BLaER1 (cell line): ENCODE data around the gene TRIM47.

Source experiments
- H3K27ac ChIP-seq: shearing (Covaris generic); formaldehyde crosslinking; 2 replicates; pipeline ENCODE4 v1.8.1; 2022
- H3K27me3 ChIP-seq: shearing (Covaris generic); formaldehyde crosslinking; 2 replicates; pipeline ENCODE4 v1.8.1; 2022
- H3K36me3 ChIP-seq: shearing (Covaris generic); formaldehyde crosslinking; 2 replicates; pipeline ENCODE4 v1.8.1; 2022
- H3K4me1 ChIP-seq: shearing (Covaris generic); formaldehyde crosslinking; 2 replicates; pipeline ENCODE4 v1.8.1; 2022
- H3K4me2 ChIP-seq: shearing (Covaris generic); formaldehyde crosslinking; 2 replicates; pipeline ENCODE4 v1.8.1; 2022
- H3K4me3 ChIP-seq: shearing (Covaris generic); formaldehyde crosslinking; 2 replicates; pipeline ENCODE4 v1.8.1; 2022
- H3K9ac ChIP-seq: shearing (Covaris generic); formaldehyde crosslinking; 2 replicates; pipeline ENCODE4 v1.8.1; 2022
- H3K9me3 ChIP-seq: shearing (Covaris generic); formaldehyde crosslinking; 2 replicates; pipeline ENCODE4 v1.8.1; 2022
- H4K20me1 ChIP-seq: shearing (Covaris generic); formaldehyde crosslinking; 2 replicates; pipeline ENCODE4 v1.8.1; 2022
- Cebpa-rat ChIP-seq: shearing (Covaris generic); IDR thresholded peaks from 2 replicates; pipeline ENCODE4 v1.8.1; 2022

The TRIM47 gene

DNA sequence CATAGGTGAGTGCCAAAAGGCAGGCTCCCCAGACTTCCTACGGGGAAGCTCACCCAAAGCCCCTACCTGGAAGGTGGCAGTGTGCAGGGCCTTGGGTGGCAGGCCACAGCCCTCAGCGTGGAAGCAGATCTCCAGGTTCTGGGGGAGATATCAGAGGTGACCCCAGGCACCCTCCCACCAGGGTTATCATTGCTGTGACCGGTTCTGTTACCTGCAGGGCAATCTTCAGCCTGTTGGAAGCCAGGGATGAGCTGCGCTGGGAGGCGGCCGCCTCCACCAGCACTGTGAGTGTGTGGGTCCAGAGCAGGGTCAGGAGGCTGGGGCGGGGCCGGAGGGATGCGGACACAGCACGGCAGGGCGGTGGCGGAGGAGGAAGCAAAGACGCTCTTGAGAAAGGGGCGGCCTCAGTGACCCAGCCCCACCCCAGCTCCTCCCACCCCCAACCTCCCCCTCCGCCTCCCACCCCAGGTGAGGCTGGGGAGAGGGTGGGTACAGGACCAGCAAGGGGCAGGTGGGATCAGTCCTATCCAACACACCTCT lies 47.3 kb downstream of the TRIM47 start:
- Histone ChIP-seq H3K4me1 (peaks cover 94% of the 10 kb centered on the region), H3K4me3 (no peak overlapping the region), H3K27me3 (no peaks in the 10 kb centered on the region), H3K36me3 (peaks cover 59% of the 10 kb centered on the region), H3K4me2 (no peak overlapping the region), H4K20me1 (peaks cover 25% of the 10 kb centered on the region), H3K27ac (0 out of 2 replicates have a peak overlapping the region, but pooled peaks have one; percentile 9), H3K9me3 (no peaks in the 10 kb centered on the region), H3K9ac (no peak overlapping the region; the same call in 1 of the 2 replicates)
- TF ChIP-seq Cebpa-rat = no peak

DNA sequence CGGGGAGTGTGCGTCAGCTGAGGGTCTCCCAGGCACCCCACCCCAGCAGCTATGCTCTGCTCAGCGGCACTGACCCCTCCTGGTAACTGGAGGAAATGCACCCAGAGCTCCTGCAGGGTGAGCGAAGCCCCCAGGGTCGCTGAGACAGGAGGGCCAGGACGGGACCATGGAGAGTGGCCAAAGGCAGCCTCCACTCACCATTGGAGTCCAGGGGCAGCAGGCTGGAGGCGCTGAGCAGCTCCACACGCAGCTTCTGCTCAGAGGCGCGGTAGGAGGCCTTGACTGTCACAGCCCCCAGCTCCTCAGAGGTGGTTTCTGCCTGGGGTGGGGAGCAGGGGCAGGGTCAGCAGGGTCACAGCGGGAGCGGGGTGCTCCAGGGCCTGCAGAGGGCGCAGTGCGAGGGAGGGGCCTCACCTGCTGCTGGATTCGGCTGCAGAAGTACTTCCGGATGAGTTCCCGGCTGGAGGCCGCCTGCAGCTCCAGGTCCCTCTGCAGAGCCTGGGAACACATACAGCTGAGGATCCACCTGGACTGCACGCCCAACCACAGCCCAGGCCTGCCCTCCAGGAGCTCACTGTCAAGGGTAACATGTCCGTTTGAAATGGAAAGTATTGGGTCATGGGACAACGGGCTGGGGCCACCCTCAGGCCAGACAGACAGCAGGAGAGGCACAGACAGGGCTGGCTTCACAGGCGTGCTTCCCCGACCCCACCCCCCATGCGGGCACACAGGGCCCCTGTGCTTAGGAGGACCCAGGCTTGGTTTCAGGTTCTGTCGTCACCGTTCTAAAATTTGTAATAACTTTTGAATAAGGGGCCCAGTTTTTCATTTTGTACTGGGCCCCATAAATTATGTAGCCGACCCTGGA lies 48.0 kb downstream of the TRIM47 start:
- no peaks in the 10 kb centered on the region for H3K9me3 ChIP-seq
- 0 out of 2 replicates have a peak overlapping the region, but pooled peaks have one; percentile 9 for H3K27ac ChIP-seq
- no peaks in the 10 kb centered on the region for H3K27me3 ChIP-seq
- peaks cover 66% of the 10 kb centered on the region for H3K36me3 ChIP-seq
- peaks cover 92% of the 10 kb centered on the region for H3K4me1 ChIP-seq
- no peak for TF ChIP-seq Cebpa-rat
- H3K4me3 ChIP-seq = no peak overlapping the region
- H4K20me1 ChIP-seq = peaks cover 33% of the 10 kb centered on the region
- no peak overlapping the region for H3K4me2 ChIP-seq
- H3K9ac ChIP-seq = no peak overlapping the region; the same call in 1 of the 2 replicates

DNA sequence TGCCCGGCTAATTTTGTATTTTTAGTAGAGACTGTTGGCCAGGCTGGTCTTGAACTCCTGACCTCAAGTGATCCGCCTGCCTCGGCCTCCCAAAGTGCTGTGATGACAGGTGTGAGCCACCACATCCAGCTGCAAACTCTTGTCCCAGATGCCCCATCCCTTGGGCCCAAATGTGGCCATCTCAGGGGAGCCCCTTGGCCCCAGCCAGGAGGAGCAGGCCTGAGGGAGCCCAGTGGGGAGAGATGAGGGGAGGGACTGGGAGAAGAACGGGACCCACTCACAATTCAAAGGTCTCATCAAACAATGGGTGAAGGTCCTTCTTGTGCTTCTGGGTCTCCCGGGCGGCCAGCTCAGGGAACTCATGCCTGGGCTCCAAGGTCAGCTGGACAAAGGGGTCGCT lies 48.6 kb downstream of the TRIM47 start:
- 0 out of 2 replicates have a peak overlapping the region, but pooled peaks have one; percentile 9 for H3K27ac ChIP-seq

DNA sequence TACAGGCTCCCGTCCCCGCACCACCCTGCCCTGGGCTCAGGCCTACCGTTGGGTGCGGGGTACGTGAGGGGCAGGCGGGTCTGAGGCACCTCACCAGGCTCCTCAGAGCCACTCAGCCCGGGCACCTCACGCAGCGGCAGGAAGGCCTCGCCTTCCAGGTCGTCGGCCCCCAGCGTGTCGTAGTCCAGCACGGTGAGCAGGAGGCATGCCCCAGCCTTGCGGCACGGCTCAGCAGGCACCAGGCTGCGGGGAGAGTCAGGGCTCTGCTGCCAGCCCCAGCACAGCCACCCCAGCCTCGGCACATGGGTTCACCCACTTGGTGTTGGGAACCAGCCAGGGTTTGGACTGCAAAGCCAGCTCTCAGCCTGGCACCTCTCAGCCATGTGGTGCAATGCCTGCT lies 49.6 kb downstream of the TRIM47 start:
- Histone ChIP-seq H3K27ac (peak overlapping the region; percentile 84), H3K4me3 (no peak overlapping the region), H3K27me3 (no peaks in the 10 kb centered on the region), H3K36me3 (peaks cover 69% of the 10 kb centered on the region), H3K4me1 (peaks cover 76% of the 10 kb centered on the region), H3K4me2 (peak overlapping the region; percentile 86), H3K9ac (no peak overlapping the region), H4K20me1 (peaks cover 33% of the 10 kb centered on the region), H3K9me3 (no peaks in the 10 kb centered on the region)
- TF ChIP-seq Cebpa-rat = no peak

More for the DNA sequence above, 48.6 kb downstream of the TRIM47 start:
- no peak overlapping the region for H3K4me3 ChIP-seq
- no peaks in the 10 kb centered on the region for H3K27me3 ChIP-seq
- no peak for TF ChIP-seq Cebpa-rat
- H3K36me3 ChIP-seq = peaks cover 68% of the 10 kb centered on the region
- no peak overlapping the region for H3K9ac ChIP-seq
- peaks cover 34% of the 10 kb centered on the region for H4K20me1 ChIP-seq
- no peaks in the 10 kb centered on the region for H3K9me3 ChIP-seq
- no peak overlapping the region for H3K4me2 ChIP-seq
- H3K4me1 ChIP-seq = peaks cover 86% of the 10 kb centered on the region

DNA sequence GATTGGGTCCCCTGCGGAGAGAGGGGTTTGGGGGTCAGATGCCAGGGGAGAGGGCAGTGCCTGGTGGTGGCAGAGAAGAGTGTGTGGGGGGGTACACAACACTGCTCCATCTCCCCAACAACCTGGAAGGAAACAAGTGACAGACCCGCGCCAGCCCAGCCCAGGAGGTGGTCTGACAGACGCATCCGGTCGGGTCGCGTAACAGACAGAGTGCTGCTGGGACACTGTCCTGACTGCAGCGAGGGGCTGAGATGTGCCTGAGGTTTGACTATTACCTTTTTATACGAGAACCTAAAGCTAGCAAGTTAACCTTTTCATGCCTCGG lies 50.3 kb downstream of the TRIM47 start:
- H3K9ac ChIP-seq = peak overlapping the region; percentile 59; the same call in 1 of the 2 replicates
- H3K4me3 ChIP-seq = peak overlapping the region; percentile 19; the same call in 1 of the 2 replicates
- H3K36me3 ChIP-seq = peaks cover 72% of the 10 kb centered on the region
- peak overlapping the region; percentile 86 for H3K4me2 ChIP-seq
- peaks cover 69% of the 10 kb centered on the region for H3K4me1 ChIP-seq
- H3K9me3 ChIP-seq = no peaks in the 10 kb centered on the region
- H3K27ac ChIP-seq = peak overlapping the region; percentile 84
- peaks cover 39% of the 10 kb centered on the region for H4K20me1 ChIP-seq
- H3K27me3 ChIP-seq = no peaks in the 10 kb centered on the region
- TF ChIP-seq Cebpa-rat = no peak

DNA sequence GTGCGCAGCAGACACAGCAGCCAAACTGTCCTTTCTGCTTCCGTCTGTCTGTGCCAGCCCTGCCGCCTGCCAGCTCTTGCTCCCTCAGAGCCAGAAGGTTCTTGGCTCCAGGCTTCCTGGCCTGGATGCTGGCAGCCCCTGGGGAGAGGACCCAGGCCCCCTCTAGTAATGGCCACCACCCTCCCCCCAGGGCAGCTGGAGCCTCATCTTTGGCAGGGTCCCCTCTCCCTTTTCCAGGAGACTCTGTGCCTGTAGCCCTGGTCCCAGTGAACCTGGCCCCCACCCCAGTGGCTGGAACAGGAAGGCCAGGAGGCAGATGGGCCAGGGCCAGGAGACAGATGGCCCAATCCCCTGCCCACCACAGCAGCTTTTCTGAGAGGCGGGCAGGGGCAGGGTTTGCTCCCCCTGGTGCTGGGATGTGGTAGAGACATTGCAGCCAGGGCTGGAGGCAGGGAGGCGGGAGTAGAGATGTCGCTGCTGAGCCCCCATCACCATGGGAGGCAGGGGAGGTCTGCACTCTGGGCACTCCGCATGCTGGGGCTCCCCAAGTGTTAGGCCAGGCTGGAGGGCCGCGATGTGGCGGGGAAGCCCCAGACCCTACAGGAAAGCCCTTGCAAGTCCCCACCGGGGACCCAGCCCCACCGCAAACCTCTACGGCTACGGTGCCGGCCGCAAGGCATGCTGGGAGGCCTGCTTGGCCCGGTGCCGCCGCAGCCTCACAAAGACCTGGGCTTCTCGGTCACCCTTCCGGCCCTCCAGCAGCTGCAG lies 50.9 kb downstream of the TRIM47 start:
- Histone ChIP-seq H3K36me3 (peaks cover 77% of the 10 kb centered on the region), H3K9ac (peak overlapping the region; percentile 59), H3K27me3 (no peaks in the 10 kb centered on the region), H4K20me1 (peaks cover 44% of the 10 kb centered on the region), H3K9me3 (no peaks in the 10 kb centered on the region), H3K4me1 (peaks cover 64% of the 10 kb centered on the region), H3K27ac (peak overlapping the region; percentile 84), H3K4me3 (peak overlapping the region; percentile 19), H3K4me2 (peak overlapping the region; percentile 86)
- no peak for TF ChIP-seq Cebpa-rat

DNA sequence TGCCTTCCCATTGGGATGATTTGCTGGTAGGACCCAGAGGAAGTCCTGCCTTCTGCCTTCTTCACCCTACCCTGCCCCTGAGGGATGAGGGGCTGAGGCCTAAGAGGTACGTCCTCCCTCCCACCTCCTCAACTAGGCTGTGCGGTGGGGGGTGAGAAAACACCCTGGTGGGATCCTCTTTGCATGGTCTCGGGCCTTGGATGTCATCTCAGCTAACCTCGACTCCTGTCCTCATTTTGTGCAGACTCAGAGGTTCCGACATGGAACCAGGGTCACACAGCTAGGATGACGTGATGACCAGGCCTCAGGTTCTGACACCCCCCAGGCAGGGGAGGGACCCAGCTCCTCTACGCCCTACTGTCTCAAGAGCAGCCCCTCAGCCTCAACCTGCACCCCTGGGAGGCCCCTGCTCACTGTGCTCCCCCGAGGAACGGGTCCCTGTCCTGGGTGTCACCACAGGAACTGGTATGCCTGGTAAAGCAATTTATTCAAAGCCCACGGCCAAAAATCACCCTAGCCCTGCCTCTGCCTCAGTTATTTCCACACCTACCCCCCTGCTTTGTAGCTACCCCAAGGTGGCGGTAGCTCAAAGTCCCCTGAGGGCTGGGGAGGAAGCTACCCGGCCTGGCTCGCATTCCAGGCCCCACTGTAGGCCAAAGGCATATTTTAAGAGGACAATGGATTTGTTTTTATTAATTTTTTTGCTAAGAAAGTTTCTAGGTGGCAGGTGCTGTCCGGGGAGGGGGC lies 51.6 kb downstream of the TRIM47 start:
- peaks cover 85% of the 10 kb centered on the region for H3K36me3 ChIP-seq
- TF ChIP-seq Cebpa-rat = no peak
- no peaks in the 10 kb centered on the region for H3K9me3 ChIP-seq
- peak overlapping the region; percentile 59 for H3K9ac ChIP-seq
- peak overlapping the region; percentile 86 for H3K4me2 ChIP-seq
- H4K20me1 ChIP-seq = peaks cover 52% of the 10 kb centered on the region
- peak overlapping the region; percentile 84 for H3K27ac ChIP-seq
- peaks cover 64% of the 10 kb centered on the region for H3K4me1 ChIP-seq
- no peaks in the 10 kb centered on the region for H3K27me3 ChIP-seq
- H3K4me3 ChIP-seq = peak overlapping the region; percentile 19

DNA sequence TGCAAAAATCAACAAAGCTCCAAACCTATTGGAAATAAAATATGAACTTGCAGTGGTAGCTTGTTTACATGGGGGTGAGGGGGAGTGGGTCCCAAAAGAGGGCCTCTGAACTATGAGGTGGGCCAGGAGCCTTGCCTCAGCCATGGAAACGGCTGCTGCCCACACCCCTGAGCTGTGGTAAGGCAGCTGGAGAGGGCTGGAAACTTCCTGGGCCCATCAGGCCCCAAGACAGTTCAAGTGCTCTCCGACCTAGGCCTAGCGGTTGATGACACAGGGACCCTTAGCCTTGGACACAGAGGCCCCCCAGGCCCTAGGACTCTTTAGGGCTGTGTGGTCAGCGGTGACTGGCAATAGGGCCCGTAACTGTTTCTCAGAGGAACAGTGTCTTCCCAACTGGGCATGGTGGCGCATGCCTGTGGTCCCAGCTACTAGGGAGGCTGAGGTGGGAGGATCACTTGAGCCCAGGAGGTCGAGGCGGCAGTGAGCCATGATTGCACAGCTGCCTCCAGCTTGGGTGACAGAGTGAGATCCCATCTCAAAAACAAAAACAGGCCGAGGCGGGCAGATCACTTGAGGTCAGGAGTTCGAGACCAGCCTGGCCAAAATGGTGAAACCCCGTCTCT lies 52.5 kb downstream of the TRIM47 start:
- Histone ChIP-seq H3K27ac (peak overlapping the region; percentile 84), H4K20me1 (peaks cover 60% of the 10 kb centered on the region), H3K27me3 (no peaks in the 10 kb centered on the region), H3K4me2 (peak overlapping the region; percentile 86; the same call in 1 of the 2 replicates), H3K9me3 (no peaks in the 10 kb centered on the region), H3K4me1 (peaks cover 57% of the 10 kb centered on the region), H3K4me3 (no peak overlapping the region), H3K9ac (no peak overlapping the region), H3K36me3 (peaks cover 90% of the 10 kb centered on the region)
- TF ChIP-seq Cebpa-rat = no peak

DNA sequence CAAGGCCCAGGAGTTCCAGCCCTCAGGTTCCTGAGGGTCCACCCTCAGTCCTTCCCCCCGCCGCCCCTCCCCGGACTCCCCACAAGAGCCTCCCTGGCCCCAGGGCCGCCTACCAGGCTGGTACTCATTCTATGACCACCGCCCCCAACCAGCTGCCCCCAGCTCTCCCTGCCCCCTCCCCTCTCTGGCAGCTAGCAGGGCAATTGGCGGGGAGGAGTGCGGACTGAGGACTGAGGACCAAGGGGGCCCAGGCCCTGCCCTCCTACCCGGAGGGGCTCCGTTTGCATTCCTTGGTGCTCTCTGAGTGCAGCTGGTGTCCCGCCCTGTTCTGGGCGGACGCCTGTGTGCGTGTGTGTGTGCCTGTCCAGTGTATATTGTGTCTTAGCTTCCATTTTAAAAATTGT lies 53.2 kb downstream of the TRIM47 start:
- H3K9me3 ChIP-seq = no peaks in the 10 kb centered on the region
- H3K4me1 ChIP-seq = peaks cover 51% of the 10 kb centered on the region
- TF ChIP-seq Cebpa-rat = no peak
- H3K9ac ChIP-seq = no peak overlapping the region
- peak overlapping the region; percentile 84 for H3K27ac ChIP-seq
- H3K4me2 ChIP-seq = no peak overlapping the region
- no peak overlapping the region for H3K4me3 ChIP-seq
- H4K20me1 ChIP-seq = peaks cover 64% of the 10 kb centered on the region
- H3K27me3 ChIP-seq = no peaks in the 10 kb centered on the region
- peaks cover 90% of the 10 kb centered on the region for H3K36me3 ChIP-seq
